Tibial nerve (tissue), 4 donors: ENCODE measurements around the gene CFAP46.

Experiments
- CTCF ChIP-seq, 5 experiments: fragments of 200-600 bp in 3 of 5; fragments of 450-650 bp in 2 of 5; sonication (generic) in 3 of 5; IDR thresholded peaks; one replicate each; pipeline ENCODE4 v1.5.1; 2016 to 2019; ENCODE audit warnings: antibody characterized with exemption in 5 of 5, mild to moderate bottlenecking in 3 of 5, moderate library complexity in 2 of 5
- EP300 ChIP-seq, 2 donors: sonication (generic); formaldehyde crosslinking; IDR thresholded peaks; one replicate each; pipeline ENCODE4 v1.6.1; 2017; ENCODE audit warnings: antibody characterized with exemption in 2 of 2, mild to moderate bottlenecking in 1 of 2

DNA sequence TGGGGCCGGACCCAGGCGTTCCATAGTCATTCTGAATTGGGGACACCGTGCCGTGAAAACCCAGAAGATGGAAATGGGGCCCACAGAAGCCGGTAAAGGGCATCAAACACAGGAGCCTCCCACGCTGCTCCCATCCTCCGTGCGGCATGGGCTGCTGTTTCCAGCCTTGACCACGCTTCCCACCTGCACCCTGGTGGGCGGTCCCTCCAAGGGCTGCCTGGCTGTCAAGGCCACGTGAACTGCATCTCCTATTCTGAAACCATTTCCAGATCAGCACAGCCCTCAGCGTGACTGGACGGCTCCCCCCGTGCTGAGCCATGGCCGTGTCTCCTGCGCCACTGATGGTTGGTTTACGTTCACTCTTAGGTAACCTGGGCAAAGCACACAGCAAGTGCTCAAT, 14.1 kb downstream of the CFAP46 start:
- no peak for TF ChIP-seq CTCF (IDR thresholded peaks at IDR 0.05)
- no peak for TF ChIP-seq EP300 (IDR thresholded peaks at IDR 0.05)
